ENCODE measurements around the gene ARRB2. TPM values are rescaled to one million over a fixed set of nuclear protein-coding genes. Genes with fewer than 3 reads are reported as not detected.

Gene ARRB2
- polyA plus RNA-seq, 1 experiment, result 10.7 TPM

DNA sequence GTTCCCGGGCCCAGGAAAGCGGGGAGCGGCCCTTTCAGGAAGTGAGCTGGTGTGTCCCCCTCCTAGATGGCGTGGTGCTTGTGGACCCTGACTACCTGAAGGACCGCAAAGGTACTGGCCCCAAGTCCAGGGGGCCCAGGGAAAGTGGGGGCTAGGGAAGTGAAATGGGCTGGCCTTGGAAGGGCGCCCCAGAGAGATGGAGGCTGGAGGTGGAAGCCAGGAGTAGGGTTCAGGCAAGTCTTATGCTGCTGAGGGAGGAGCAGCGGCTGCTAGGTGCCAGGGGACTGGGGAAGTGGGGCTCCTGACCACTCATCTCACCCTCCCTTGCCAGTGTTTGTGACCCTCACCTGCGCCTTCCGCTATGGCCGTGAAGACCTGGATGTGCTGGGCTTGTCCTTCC lies 5.6 kb downstream of the ARRB2 start:
- Histone ChIP-seq H3K4me3 (ENCODE audit: low read depth, low read length) (no peak overlapping the region), H3K27me3 (ENCODE audit: control insufficient read depth, insufficient read depth, low read length) (no peaks in the 10 kb centered on the region), H3K36me3 (ENCODE audit: control insufficient read depth, insufficient read depth, low read length) (peaks cover 3% of the 10 kb centered on the region; the same call in 1 of the 2 replicates)
- no peak for DNase-seq (ENCODE audit: low read depth)
- ChIA-PET CTCF (interaction anchor here (1.0 kb wide), 1 partner anchor 165 kb away, joined by 3 read pairs; no protein-coding TSS in a partner anchor), POLR2A (no interaction called here)
- TF ChIP-seq, protein P1, sequence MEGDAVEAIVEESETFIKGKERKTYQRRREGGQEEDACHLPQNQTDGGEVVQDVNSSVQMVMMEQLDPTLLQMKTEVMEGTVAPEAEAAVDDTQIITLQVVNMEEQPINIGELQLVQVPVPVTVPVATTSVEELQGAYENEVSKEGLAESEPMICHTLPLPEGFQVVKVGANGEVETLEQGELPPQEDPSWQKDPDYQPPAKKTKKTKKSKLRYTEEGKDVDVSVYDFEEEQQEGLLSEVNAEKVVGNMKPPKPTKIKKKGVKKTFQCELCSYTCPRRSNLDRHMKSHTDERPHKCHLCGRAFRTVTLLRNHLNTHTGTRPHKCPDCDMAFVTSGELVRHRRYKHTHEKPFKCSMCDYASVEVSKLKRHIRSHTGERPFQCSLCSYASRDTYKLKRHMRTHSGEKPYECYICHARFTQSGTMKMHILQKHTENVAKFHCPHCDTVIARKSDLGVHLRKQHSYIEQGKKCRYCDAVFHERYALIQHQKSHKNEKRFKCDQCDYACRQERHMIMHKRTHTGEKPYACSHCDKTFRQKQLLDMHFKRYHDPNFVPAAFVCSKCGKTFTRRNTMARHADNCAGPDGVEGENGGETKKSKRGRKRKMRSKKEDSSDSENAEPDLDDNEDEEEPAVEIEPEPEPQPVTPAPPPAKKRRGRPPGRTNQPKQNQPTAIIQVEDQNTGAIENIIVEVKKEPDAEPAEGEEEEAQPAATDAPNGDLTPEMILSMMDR (IDR thresholded peaks at IDR 0.05; ENCODE audit: insufficient read depth, low read depth, low read length), result no peak

DNA sequence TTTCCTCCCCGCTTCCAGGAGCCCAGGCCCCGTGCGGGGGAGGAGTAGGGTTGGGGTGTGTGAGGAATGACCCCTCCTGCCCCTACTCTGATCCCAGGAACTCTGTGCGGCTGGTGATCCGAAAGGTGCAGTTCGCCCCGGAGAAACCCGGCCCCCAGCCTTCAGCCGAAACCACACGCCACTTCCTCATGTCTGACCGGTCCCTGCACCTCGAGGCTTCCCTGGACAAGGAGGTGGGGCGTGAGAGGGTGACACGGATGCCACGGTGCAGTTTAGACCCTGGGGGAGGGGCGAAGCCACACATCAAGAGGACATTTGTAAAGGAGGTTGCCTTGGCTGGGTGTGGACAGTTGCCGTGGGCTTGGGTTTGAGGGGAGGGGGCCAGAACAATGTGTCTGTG lies 7.4 kb downstream of the ARRB2 start:
- TF ChIP-seq, protein P1 (IDR thresholded peaks at IDR 0.05; ENCODE audit: insufficient read depth, low read depth, low read length), result no peak
- peaks cover 3% of the 10 kb centered on the region; the same call in 1 of the 2 replicates for H3K36me3 ChIP-seq (ENCODE audit: control insufficient read depth, insufficient read depth, low read length)
- H3K27me3 ChIP-seq (ENCODE audit: control insufficient read depth, insufficient read depth, low read length), result no peaks in the 10 kb centered on the region
- CTCF ChIA-PET, result no interaction called here
- no peak overlapping the region for H3K4me3 ChIP-seq (ENCODE audit: low read depth, low read length)
- no peak for DNase-seq (ENCODE audit: low read depth)
- POLR2A ChIA-PET, result no interaction called here

DNA sequence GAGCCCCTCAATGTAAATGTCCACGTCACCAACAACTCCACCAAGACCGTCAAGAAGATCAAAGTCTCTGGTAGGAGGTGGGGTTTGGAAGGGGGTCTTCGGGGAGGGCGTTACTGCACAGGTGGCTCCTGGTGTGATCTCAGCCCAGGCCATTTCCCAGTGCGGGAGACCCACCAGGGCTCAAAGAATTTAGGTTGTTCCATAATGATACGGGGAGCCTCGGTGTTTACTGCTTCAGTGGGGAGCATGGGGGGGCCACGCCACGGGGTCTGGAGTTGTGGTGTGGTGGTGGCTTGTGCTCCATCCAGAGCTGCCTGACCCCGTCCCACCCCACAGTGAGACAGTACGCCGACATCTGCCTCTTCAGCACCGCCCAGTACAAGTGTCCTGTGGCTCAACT lies 7.8 kb downstream of the ARRB2 start:
- CTCF ChIA-PET, result no interaction called here
- POLR2A ChIA-PET, result no interaction called here
- Histone ChIP-seq H3K4me3 (ENCODE audit: low read depth, low read length) (no peak overlapping the region), H3K36me3 (ENCODE audit: control insufficient read depth, insufficient read depth, low read length) (peaks cover 3% of the 10 kb centered on the region; the same call in 1 of the 2 replicates), H3K27me3 (ENCODE audit: control insufficient read depth, insufficient read depth, low read length) (no peaks in the 10 kb centered on the region)
- no peak for DNase-seq (ENCODE audit: low read depth)
- TF ChIP-seq, protein P1 (IDR thresholded peaks at IDR 0.05; ENCODE audit: insufficient read depth, low read depth, low read length), result no peak

DNA sequence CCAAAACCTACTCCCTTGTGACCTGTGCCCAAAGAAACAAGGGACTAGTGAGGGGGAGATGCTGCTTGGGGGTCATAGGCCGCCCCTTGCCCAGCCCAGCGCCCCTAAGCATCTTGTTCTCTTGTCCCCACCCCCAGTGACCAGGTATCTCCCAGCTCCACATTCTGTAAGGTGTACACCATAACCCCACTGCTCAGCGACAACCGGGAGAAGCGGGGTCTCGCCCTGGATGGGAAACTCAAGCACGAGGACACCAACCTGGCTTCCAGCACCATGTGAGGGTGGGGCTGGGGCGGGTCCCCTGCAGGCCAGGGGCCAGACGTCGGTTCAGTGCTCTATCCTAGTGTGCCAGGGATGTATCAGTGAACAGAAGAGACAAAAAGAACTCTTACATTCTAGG lies 8.7 kb downstream of the ARRB2 start:
- POLR2A ChIA-PET, result no interaction called here
- CTCF ChIA-PET, result no interaction called here

DNA sequence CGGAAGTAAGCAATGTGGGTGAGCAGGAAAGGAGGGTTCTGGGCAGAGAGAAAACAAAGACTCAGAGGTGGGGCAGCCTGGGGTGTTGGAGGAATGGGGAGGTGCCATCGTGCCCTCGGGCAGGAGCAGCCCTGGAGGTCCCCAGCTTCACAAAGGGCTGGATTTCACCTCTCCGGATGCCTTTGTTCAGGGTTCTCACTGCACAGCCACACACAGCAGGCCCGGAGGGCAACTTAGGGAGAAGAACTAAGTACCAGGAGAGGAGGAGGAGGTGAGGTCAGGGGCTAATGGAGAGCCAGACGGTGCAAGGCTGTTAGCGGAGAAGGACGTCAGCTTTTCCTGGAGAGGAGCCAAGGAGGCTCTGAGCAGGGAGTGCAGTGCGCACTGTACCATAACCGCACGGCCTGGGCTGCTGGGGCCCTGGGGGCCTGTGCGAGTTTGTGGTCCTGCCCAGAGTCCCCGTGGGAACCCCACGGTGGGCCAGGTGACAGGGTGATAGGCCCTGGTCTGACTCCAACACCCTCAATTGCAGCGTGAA lies 9.3 kb downstream of the ARRB2 start:
- TF ChIP-seq, protein P1 (IDR thresholded peaks at IDR 0.05; ENCODE audit: insufficient read depth, low read depth, low read length), result no peak
- Histone ChIP-seq H3K36me3 (ENCODE audit: control insufficient read depth, insufficient read depth, low read length) (peaks cover 3% of the 10 kb centered on the region; the same call in 1 of the 2 replicates), H3K4me3 (ENCODE audit: low read depth, low read length) (no peak overlapping the region), H3K27me3 (ENCODE audit: control insufficient read depth, insufficient read depth, low read length) (no peaks in the 10 kb centered on the region)
- ChIA-PET POLR2A (no interaction called here), CTCF (no interaction called here)
- DNase-seq (ENCODE audit: low read depth), result no peak

More for the DNA sequence above, 8.7 kb downstream of the ARRB2 start:
- Histone ChIP-seq H3K36me3 (ENCODE audit: control insufficient read depth, insufficient read depth, low read length) (peaks cover 3% of the 10 kb centered on the region; the same call in 1 of the 2 replicates), H3K27me3 (ENCODE audit: control insufficient read depth, insufficient read depth, low read length) (no peaks in the 10 kb centered on the region), H3K4me3 (ENCODE audit: low read depth, low read length) (no peak overlapping the region)
- TF ChIP-seq, protein P1 (IDR thresholded peaks at IDR 0.05; ENCODE audit: insufficient read depth, low read depth, low read length), result no peak
- DNase-seq (ENCODE audit: low read depth), result no peak

Measured in BJ (cell line).